Panc1 (cell line): ENCODE data around the gene CPPED1. TPM values are rescaled to one million over a fixed set of nuclear protein-coding genes. Genes with fewer than 3 reads are reported as not detected.

ENCODE experiments used
- ATAC-seq: fragments of 200-7000 bp; cut with Tn5 transposase; 2 replicates; pipeline ENCODE4 v1.9.1; 2020; ENCODE audit warnings: mild to moderate bottlenecking, moderate library complexity
- BruUV-seq: library from RNA; stranded (reverse); fragments of 400-500 nt; replicated peaks from 2 replicates; lab custom pipeline; 2021; lab: Mats Ljungman, UMichigan
- CTCF ChIA-PET: fragments of 300-600 bp; sonication (Branson Sonifier 250); formaldehyde crosslinking; loops from one replicate; lab custom pipeline; 2022; ENCODE audit warnings: antibody characterized with exemption; lab: Charles Lee
- POLR2A ChIA-PET: fragments of 300-600 bp; sonication (Branson Sonifier 250); formaldehyde crosslinking; loops from one replicate; lab custom pipeline; 2022; ENCODE audit warnings: antibody characterized with exemption; lab: Charles Lee
- DNase-seq: peaks from one replicate; pipeline ENCODE4 v3.0.0-alpha.2; 2010; ENCODE audit warnings: low read depth, low spot score
- H3K27ac ChIP-seq: 2 replicates; pipeline ENCODE4 v1.5.1; 2011; ENCODE audit warnings: mild to moderate bottlenecking, low read length, inconsistent platforms
- H3K27me3 ChIP-seq: fragments of 200-500 bp; sonication (Bioruptor generic); 2 replicates; pipeline ENCODE4 v1.6.0; 2014; ENCODE audit warnings: low read length, inconsistent platforms; ENCODE audit not compliant: control insufficient read depth, insufficient read depth
- H3K36me3 ChIP-seq: fragments of 200-500 bp; sonication (Bioruptor generic); 2 replicates; pipeline ENCODE4 v1.5.1; 2014; ENCODE audit warnings: inconsistent platforms, mild to moderate bottlenecking, low read length, moderate library complexity; ENCODE audit not compliant: control insufficient read depth, insufficient read depth
- H3K4me1 ChIP-seq: 2 replicates; pipeline ENCODE4 v1.5.1; 2011; ENCODE audit warnings: inconsistent platforms, mild to moderate bottlenecking, low read length, moderate library complexity; ENCODE audit not compliant: control insufficient read depth, insufficient read depth
- H3K4me3 ChIP-seq, 2 experiments: 2 replicates each; pipeline ENCODE4 v1.5.1; 2011 to 2012; ENCODE audit warnings: low read depth in 2 of 2, low read length in 2 of 2, mild to moderate bottlenecking in 2 of 2, inconsistent platforms in 1 of 2, moderate library complexity in 1 of 2
- H3K9me3 ChIP-seq: fragments of 200-500 bp; sonication (Bioruptor generic); 2 replicates; pipeline ENCODE4 v1.5.1; 2014; ENCODE audit warnings: low read depth, mild to moderate bottlenecking, inconsistent platforms, low read length, moderate library complexity; ENCODE audit not compliant: control insufficient read depth, insufficient read depth
- POLR2AphosphoS5 ChIP-seq: IDR thresholded peaks from 2 replicates; pipeline ENCODE4 v1.6.1; 2012; ENCODE audit warnings: mild to moderate bottlenecking, low read depth, low read length, moderate library complexity
- SIN3A ChIP-seq: IDR thresholded peaks from 2 replicates; pipeline ENCODE4 v1.6.1; 2012; ENCODE audit warnings: low read depth, mild to moderate bottlenecking, low read length, moderate library complexity, borderline replicate concordance; ENCODE audit not compliant: insufficient read depth
- TCF7L2 ChIP-seq: IDR thresholded peaks from 2 replicates; pipeline ENCODE4 v1.6.1; 2011; ENCODE audit warnings: mild to moderate bottlenecking, low read depth, low read length, inconsistent platforms
- in situ Hi-C: cut with HindIII; loops from 2 replicates; pipeline ENCODE4 v1.10.0; 2016; ENCODE audit warnings: low sequenced_read_pairs, low pct_unique_long_range_greater_than_20kb
- intact Hi-C: fragments of 100-400 bp; cut with micrococcal nuclease; formaldehyde crosslinking; loops from one replicate; pipeline ENCODE4 v1.10.0; 2022; ENCODE audit not compliant: unreplicated experiment
- total RNA-seq: library from RNA; stranded (reverse); gene quantifications from one replicate; pipeline ENCODE4 v1.2.1, GENCODE V29; 2021; ENCODE audit not compliant: unreplicated experiment
- TF ChIP-seq, protein P1 (sequence below), 2 experiments: IDR thresholded peaks; 2 replicates each; pipeline ENCODE4 v1.6.1; 2011 to 2012; ENCODE audit warnings: low read depth in 2 of 2, control low read depth in 1 of 2, low read length in 1 of 2, mild to moderate bottlenecking in 1 of 2, moderate library complexity in 1 of 2; ENCODE audit not compliant: insufficient read depth in 1 of 2
- TF ChIP-seq, protein P2 (sequence below): fragments of 450-650 bp; IDR thresholded peaks from 2 replicates; pipeline ENCODE4 v1.5.1; 2017; ENCODE audit warnings: mild to moderate bottlenecking

Gene CPPED1
- total RNA-seq, 1 experiment from 2014 or later = 12.5 TPM

DNA sequence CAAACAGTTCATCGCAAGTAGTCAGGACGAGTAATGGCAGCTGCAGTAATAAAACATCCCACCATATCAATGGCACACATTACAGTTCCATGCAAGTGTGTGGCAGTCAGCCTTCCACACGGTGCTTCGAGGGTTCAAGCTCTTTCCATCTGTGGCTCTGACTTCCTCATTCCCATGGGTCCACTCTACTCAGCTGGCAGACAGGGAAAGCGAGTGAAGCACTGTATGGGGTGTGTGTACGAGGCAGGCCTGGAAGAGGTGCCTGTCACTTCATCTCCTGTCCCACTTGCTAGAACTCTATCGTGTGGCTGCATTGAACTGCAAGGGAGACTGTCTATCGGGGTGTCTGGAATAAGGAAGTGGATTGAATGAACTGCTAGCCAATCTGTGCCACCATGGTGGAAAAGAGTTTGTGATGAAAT, 160.6 kb downstream of the CPPED1 start:
- no peak for ATAC-seq
- no peak overlapping the region for H3K4me3 ChIP-seq
- no peaks in the 10 kb centered on the region for H3K27me3 ChIP-seq
- BruUV-seq = no TSS peak
- no peak overlapping the region for H3K27ac ChIP-seq
- POLR2A ChIA-PET = no interaction called here
- intact Hi-C loops (no loop called here), in situ Hi-C loops (no loop called here)
- DNase-seq = no peak
- no peaks in the 10 kb centered on the region for H3K4me1 ChIP-seq
- TF ChIP-seq SIN3A = no peak
- TF ChIP-seq, protein P1, sequence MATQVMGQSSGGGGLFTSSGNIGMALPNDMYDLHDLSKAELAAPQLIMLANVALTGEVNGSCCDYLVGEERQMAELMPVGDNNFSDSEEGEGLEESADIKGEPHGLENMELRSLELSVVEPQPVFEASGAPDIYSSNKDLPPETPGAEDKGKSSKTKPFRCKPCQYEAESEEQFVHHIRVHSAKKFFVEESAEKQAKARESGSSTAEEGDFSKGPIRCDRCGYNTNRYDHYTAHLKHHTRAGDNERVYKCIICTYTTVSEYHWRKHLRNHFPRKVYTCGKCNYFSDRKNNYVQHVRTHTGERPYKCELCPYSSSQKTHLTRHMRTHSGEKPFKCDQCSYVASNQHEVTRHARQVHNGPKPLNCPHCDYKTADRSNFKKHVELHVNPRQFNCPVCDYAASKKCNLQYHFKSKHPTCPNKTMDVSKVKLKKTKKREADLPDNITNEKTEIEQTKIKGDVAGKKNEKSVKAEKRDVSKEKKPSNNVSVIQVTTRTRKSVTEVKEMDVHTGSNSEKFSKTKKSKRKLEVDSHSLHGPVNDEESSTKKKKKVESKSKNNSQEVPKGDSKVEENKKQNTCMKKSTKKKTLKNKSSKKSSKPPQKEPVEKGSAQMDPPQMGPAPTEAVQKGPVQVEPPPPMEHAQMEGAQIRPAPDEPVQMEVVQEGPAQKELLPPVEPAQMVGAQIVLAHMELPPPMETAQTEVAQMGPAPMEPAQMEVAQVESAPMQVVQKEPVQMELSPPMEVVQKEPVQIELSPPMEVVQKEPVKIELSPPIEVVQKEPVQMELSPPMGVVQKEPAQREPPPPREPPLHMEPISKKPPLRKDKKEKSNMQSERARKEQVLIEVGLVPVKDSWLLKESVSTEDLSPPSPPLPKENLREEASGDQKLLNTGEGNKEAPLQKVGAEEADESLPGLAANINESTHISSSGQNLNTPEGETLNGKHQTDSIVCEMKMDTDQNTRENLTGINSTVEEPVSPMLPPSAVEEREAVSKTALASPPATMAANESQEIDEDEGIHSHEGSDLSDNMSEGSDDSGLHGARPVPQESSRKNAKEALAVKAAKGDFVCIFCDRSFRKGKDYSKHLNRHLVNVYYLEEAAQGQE (IDR thresholded peaks at IDR 0.05; ENCODE audit: insufficient read depth in 1 of 2, low read depth in 2 of 2, low read length in 1 of 2) = no peak
- TF ChIP-seq, protein P2, sequence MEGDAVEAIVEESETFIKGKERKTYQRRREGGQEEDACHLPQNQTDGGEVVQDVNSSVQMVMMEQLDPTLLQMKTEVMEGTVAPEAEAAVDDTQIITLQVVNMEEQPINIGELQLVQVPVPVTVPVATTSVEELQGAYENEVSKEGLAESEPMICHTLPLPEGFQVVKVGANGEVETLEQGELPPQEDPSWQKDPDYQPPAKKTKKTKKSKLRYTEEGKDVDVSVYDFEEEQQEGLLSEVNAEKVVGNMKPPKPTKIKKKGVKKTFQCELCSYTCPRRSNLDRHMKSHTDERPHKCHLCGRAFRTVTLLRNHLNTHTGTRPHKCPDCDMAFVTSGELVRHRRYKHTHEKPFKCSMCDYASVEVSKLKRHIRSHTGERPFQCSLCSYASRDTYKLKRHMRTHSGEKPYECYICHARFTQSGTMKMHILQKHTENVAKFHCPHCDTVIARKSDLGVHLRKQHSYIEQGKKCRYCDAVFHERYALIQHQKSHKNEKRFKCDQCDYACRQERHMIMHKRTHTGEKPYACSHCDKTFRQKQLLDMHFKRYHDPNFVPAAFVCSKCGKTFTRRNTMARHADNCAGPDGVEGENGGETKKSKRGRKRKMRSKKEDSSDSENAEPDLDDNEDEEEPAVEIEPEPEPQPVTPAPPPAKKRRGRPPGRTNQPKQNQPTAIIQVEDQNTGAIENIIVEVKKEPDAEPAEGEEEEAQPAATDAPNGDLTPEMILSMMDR = no peak
- no peak for TF ChIP-seq POLR2AphosphoS5
- no peak for TF ChIP-seq TCF7L2
- CTCF ChIA-PET = no interaction called here
- no peaks in the 10 kb centered on the region for H3K36me3 ChIP-seq
- no peaks in the 10 kb centered on the region for H3K9me3 ChIP-seq

DNA sequence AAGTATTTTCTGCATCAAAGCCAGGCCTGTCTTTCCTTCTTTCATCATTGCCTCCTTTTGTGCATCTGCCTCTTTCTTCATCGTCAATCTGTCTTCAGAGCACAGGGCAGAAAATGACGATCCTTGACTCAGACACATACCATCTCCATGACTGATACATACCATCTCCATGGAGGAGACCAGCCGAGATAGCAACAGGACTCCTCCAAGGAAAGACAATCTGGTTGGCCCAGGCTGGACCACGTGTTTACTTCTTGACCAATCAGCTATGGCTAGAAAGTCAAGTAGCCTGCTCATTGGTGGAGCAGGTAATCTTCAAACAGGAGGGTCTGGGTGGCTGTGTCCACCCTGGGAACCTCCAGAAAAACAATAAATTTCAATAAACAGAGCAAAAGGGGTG, 164.6 kb downstream of the CPPED1 start:
- no peaks in the 10 kb centered on the region for H3K4me1 ChIP-seq
- intact Hi-C loops = no loop called here
- DNase-seq = no peak
- TF ChIP-seq, protein P1 (IDR thresholded peaks at IDR 0.05; ENCODE audit: insufficient read depth in 1 of 2, low read depth in 2 of 2, low read length in 1 of 2) = no peak
- TF ChIP-seq SIN3A (no peak), POLR2AphosphoS5 (no peak), TCF7L2 (no peak)
- TF ChIP-seq, protein P2 = no peak
- no peaks in the 10 kb centered on the region for H3K9me3 ChIP-seq
- H3K27ac ChIP-seq = no peak overlapping the region
- CTCF ChIA-PET = no interaction called here
- H3K36me3 ChIP-seq = no peaks in the 10 kb centered on the region
- in situ Hi-C loops = no loop called here
- no peak overlapping the region for H3K4me3 ChIP-seq
- BruUV-seq = no TSS peak
- H3K27me3 ChIP-seq = no peaks in the 10 kb centered on the region
- POLR2A ChIA-PET = no interaction called here
- no peak for ATAC-seq
